Skin of body (tissue), 2 donors: ENCODE data around the gene TEX22. TPM values are rescaled to one million over a fixed set of nuclear protein-coding genes. Genes with fewer than 3 reads are reported as not detected.
A peak's percentile ranks its signal among the peaks of the same experiment; 100 is the strongest.
"Not testable (repeated sequence)": the region's sequence is repeated elsewhere in the genome, so short reads cannot be mapped to it uniquely, and the experiment has no call there.

ENCODE experiments used
- DNase-seq: peaks from one replicate; lab custom pipeline; 2025; lab: John Stamatoyannopoulos, UW
- total RNA-seq: library from RNA; depleted of rRNA; stranded (reverse); fragments of >200 nt; gene quantifications from one replicate; pipeline ENCODE4 v1.2.3, GENCODE V29; 2014

The TEX22 gene
- 0.20 TPM for total RNA-seq

DNA sequence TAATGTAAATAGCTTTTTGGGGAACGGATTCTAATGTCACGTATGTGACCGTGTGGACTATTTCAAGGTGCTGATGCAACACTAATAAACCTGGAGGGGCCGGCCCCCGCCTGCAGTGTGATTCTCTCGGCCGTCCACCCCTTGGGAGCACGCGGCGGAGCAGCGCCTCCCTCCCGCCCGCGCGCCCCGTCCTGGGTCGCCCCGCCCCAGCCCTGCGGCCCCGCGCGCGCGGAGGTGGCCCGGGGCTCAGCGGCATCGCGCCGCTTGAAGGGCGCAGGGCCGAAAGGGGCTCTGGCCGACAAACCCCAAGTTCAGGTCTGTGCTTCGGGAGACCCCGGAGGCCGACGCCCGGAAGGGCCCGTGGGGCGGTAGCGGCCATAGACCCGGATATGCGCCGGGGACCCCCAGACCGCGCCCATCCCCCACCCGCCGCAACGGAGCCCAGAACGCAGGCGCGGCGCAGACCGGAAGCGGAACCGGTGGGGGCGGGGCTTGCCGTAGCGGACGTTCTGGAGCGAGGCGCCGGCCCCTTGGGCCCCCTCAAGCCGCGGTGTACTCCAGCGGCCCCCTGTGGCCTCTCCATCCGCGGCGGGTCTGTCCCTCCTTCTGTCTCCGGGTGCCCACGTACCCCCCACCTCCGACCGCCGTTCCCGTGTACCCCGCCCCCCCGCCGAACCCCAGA is at the start of gene TEX22:
Gene TEX22, plus strand, starts transcription at position 495 of the 682 bp plus-strand sequence. CDS start 803 bp downstream, outside the sequence.
- peak; percentile 70 for DNase-seq

DNA sequence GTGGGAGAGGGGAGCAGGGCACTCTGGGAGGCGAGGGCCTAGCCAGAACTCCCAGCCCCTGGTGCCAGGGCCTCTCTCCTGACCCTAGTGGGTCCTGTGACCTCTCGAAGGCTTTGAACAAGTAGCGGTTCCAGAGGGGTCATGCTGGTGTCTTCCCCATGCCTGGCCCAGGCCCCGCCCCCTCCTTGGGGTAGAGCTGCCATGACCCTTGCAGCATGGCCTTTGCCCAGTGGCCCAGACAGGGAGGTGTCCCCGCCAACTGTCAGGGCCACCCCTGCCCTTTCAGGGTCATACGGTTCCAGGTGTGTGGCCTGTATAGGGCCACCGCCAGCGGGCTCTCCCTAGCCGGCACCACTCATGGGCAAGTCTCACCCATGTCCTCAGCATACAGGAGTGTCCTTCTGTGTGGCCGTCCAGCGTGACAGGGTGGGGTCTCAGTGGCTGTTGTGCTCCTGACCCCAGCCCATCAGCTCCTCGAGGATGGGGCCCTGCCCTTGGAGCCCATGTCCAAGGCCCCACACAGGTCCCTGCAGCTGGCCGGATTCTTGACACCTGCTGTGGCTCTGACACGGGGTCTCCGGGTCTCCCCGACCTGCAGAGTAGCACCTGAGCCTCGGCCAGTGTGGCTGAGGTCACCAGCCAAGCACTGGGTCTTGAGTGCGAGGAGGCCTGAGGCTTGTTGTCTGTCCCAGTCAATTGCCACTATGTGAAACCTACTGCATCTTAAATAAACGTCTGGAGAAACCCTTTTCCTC is 49.2 kb upstream of the TEX22 start:
- no peak for DNase-seq

- DNase-seq: no peak
Measured at GRCh38 chr14:105349992-105350391, 48.3 kb upstream of the TEX22 start.

DNA sequence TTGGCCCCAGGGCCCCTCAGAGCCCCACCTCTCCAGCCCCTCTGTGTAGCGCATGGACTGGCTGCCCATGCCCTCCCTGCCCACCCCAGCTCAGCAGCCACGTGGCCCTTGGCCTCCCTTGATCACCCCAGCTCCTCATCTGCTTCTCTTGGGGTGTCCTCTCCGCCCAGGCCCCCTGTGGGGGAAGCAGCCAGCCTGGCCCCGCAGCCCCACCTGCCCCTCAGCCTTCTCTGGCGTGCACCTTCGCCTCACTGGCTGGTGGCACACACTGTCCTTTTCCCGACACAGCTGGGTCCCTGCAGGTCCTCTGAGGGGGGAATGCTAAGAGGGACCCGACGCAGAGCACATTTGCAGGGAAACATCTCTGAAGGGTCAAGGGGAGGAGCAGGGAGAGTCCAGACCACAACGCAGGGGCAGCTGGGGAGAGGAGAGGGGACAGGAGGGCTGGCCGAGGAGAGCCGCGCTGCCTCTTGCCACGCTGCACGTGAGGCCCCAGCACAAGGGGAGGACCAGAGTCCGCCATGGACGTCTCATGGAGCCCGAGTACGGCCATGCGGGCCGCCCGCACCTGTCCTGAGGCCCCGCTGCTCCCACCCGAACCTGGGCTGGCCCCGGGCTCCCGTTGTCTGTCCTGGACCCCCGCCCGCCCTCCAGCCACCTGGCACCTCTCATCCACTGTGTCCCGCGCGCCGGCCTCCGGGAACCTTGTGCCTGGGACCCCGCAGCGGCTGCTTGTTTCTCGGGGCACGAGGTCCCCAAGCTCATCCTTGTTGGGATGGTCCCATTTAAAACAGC is 47.7 kb upstream of the TEX22 start:
- no peak for DNase-seq

GRCh38 chr14:105351410-105351809 is 46.9 kb upstream of the TEX22 start:
- DNase-seq: no peak

- DNase-seq: peak; percentile 59
Measured at GRCh38 chr14:105351920-105352851, 46.2 kb upstream of the TEX22 start.

GRCh38 chr14:105353136-105353535 is 45.2 kb upstream of the TEX22 start:
- DNase-seq: no peak

DNA sequence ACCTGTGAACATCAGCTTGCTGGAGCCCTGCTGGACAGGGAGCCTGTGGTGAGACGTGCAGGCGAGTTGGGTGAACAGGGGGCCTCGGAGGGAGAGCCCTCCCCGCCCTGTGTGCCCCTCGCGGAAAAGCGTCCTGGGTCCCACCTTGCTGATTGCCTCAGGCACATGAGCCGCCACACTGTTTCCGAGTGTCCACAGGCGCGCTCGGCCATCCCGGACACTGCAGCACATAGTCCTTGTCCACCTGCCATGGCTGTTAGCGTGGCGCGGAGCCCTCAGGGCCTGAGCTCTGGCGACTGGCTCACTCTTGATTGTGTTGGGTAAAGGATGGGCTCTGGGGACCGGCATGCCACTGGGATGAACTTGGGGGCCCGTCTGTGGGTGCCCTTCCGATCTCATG is 43.8 kb upstream of the TEX22 start:
- no peak for DNase-seq

GRCh38 chr14:105355049-105355575 is 43.2 kb upstream of the TEX22 start:
- DNase-seq: no peak

- no peak for DNase-seq
Measured at GRCh38 chr14:105355850-105356604, 42.3 kb upstream of the TEX22 start.

DNA sequence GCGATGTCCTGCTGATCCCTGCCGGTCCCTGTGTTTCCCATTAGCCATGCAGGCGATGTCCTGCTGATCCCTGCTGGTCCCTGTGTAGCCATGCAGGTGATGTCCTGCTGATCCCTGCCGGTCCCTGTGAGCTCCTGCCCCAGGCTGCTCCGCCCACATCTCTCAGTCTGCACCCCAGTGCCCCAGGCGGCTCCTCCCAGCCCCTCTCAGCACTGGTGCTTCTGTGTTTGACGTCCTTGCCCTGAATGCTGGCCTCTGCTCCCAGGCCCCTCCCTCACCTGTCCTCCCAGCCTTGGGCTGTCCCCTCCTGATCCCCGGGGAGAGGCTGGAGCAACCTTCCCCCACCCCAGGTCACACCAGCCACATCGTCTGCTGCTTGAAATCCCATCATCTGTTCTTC is 41.4 kb upstream of the TEX22 start:
- no peak for DNase-seq

DNA sequence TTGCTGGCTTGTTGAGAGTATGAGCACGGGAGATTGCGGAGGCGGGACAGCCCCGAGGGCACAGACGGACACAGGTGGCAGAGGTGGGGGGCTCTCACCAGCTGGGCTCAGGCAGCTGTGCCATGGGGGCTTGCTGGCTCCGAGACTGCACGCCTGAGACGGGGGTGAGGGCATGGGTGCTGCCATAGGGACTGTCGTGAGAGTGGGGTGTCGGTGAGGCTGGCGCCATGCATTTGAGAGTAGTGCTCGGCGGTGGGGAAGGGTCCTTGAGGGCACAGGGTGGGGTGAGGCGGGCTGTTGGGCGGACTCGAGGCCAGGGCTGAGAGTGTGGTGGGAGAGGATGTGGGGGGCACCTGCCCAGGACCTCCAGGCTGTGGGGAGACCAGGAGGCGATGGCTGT is 40.7 kb upstream of the TEX22 start:
- no peak for DNase-seq

GRCh38 chr14:105358140-105358846 is 40.0 kb upstream of the TEX22 start:
- no peak for DNase-seq

- DNase-seq: no peak
Measured at GRCh38 chr14:105358943-105359342, 39.4 kb upstream of the TEX22 start.

DNA sequence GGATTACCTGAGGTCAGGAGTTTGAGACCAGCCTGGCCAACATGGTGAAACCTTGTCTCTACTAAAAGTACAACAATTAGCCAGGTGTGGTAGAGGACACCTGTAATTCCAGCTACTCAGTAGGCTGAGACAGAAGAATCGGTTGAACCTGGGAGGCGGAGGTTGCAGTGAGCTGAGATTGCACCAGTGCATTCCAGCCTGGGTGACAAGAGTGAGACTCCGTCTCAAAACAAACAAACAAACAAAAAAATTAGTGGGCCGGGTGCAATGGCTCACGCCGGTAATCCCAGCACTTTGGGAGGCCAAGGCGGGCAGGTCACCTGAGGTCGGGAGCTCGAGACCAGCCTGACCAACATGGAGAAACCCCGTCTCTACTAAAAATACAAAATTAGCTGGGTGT is 36.9 kb upstream of the TEX22 start:
- not testable (repeated sequence) for DNase-seq

- DNase-seq: peak; percentile 5
Measured at GRCh38 chr14:105363847-105364708, 34.3 kb upstream of the TEX22 start.

GRCh38 chr14:105365101-105365500 is 33.2 kb upstream of the TEX22 start:
- no peak for DNase-seq

- no peak for DNase-seq
Measured at GRCh38 chr14:105365681-105366080, 32.7 kb upstream of the TEX22 start.
